Measurements from ENCODE around the gene ARID1A.
"Not testable (repeated sequence)": the region's sequence is repeated elsewhere in the genome, so short reads cannot be mapped to it uniquely, and the experiment has no call there.

Gene ARID1A

GRCh38 chr1:26695356-26696118 is at the start of gene ARID1A:
Gene ARID1A, plus strand, starts transcription at chr1:26696015. Its CDS starts 389 bp downstream, at chr1:26696404.
- H3K4me3 ChIP-seq (ENCODE audit: low read depth, low read length), result peak within 1 kb of the TSS; percentile 88
- TF ChIP-seq, protein P1, sequence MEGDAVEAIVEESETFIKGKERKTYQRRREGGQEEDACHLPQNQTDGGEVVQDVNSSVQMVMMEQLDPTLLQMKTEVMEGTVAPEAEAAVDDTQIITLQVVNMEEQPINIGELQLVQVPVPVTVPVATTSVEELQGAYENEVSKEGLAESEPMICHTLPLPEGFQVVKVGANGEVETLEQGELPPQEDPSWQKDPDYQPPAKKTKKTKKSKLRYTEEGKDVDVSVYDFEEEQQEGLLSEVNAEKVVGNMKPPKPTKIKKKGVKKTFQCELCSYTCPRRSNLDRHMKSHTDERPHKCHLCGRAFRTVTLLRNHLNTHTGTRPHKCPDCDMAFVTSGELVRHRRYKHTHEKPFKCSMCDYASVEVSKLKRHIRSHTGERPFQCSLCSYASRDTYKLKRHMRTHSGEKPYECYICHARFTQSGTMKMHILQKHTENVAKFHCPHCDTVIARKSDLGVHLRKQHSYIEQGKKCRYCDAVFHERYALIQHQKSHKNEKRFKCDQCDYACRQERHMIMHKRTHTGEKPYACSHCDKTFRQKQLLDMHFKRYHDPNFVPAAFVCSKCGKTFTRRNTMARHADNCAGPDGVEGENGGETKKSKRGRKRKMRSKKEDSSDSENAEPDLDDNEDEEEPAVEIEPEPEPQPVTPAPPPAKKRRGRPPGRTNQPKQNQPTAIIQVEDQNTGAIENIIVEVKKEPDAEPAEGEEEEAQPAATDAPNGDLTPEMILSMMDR (IDR thresholded peaks at IDR 0.05; ENCODE audit: insufficient read depth, low read depth, low read length, missing control alignments), result no peak
- peak; percentile 99 for DNase-seq (ENCODE audit: low read depth)

GRCh38 chr1:26664802-26665201 is 31.0 kb upstream of the ARID1A start:
- TF ChIP-seq, protein P1 (IDR thresholded peaks at IDR 0.05; ENCODE audit: insufficient read depth, low read depth, low read length, missing control alignments), result no peak
- no peak for DNase-seq (ENCODE audit: low read depth)
- no peak overlapping the region for H3K4me3 ChIP-seq (ENCODE audit: low read depth, low read length)

- no peak overlapping the region for H3K4me3 ChIP-seq (ENCODE audit: low read depth, low read length)
- TF ChIP-seq, protein P1 (IDR thresholded peaks at IDR 0.05; ENCODE audit: insufficient read depth, low read depth, low read length, missing control alignments), result no peak
- DNase-seq (ENCODE audit: low read depth), result no peak
These were observed 29.0 kb upstream of the ARID1A start for GRCh38 chr1:26666855-26667254.

DNA sequence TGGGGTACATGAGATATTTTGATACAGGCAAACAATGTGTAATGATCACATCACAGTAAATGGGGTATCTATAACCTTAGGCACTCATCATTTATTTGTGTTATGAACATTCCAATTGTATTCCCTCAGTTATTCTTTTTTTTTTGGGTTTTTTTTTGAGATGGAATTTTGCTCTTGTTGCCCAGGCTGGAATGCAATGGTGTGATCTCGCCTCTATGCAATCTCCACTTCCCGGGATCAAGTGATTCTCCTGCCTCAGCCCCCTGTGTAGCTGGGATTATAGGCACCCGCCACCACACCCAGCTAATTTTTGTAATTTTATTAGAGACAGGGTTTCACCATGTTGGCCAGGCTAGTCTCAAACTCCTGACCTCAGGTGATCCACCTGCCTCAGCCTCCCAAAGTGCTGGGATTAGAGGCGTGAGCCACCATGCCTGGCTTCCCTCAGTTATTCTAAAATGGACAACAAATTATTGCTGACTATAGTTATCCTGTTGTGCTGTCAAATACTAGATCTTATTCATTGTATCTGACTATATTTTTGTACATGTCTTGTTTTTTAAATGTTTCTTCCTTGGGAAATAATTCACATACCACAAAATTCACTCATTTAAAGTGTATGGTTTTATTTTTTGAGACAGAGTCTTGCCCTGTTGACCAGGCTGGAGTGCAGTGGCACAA is 27.6 kb upstream of the ARID1A start:
- DNase-seq (ENCODE audit: low read depth); H3K4me3 ChIP-seq (ENCODE audit: low read depth, low read length): not testable (repeated sequence)

DNA sequence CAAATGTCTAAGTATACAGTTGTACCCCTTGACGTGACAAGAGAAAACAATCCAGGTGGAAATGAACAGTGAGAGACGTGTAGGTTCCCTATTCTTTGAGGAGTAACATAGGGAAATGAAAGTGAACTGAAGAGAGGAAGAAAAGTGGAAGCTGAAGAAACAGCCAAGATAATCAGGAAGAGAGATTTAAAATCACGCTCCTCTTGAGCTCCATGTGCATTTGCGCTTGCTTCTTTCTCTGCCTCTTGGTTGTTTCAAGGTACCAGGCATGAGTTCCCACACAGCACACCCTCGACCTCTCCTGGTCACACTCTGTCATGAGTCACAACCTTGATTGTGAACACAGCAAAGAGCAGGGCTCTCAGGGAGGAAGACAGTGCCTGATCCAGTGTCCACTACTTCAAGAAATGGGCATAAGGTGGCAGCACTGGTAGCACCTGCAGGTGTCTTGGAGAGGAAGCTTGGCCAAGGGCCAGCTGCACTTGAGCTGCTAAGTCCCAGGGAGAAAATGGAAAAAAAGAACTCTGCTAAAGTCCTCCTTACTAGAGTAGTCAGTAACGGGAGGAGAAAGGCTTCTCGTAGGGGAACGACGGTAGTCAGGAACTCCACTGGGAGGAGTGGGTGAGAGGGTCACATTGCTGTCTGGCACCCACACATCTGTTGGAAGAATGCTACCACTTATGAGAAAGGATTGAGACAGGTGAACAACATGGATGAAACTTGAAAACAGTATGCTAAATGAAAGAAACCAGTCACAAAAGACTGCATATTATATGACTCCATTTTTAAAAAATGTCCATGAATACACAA is 18.3 kb upstream of the ARID1A start:
- TF ChIP-seq, protein P1 (IDR thresholded peaks at IDR 0.05; ENCODE audit: insufficient read depth, low read depth, low read length, missing control alignments), result peak; percentile 62
- peak; percentile 89 for DNase-seq (ENCODE audit: low read depth)
- peak overlapping the region; percentile 14; the same call in 1 of the 2 replicates for H3K4me3 ChIP-seq (ENCODE audit: low read depth, low read length)

GRCh38 chr1:26684763-26685508 is 10.9 kb upstream of the ARID1A start:
- TF ChIP-seq, protein P1 (IDR thresholded peaks at IDR 0.05; ENCODE audit: insufficient read depth, low read depth, low read length, missing control alignments), result no peak
- H3K4me3 ChIP-seq (ENCODE audit: low read depth, low read length), result no peak overlapping the region
- peak; percentile 52 for DNase-seq (ENCODE audit: low read depth)

Measured in GM12865 (cell line).